GM21390 (cell line): Measurements from ENCODE around the gene RGS6.

Experiments
- ATAC-seq: cut with Tn5 transposase; IDR thresholded peaks from one replicate; pipeline ENCODE4 v1.9.1; 2021; ENCODE audit not compliant: unreplicated experiment

RGS6 gene

GRCh38 chr14:72389200-72389599 lies 457.0 kb downstream of the RGS6 start:
- no peak for ATAC-seq

- no peak for ATAC-seq
Measured at GRCh38 chr14:72401101-72401625, 468.9 kb downstream of the RGS6 start.

- ATAC-seq: no peak
Measured at GRCh38 chr14:72401632-72402376, 469.6 kb downstream of the RGS6 start.

GRCh38 chr14:72402377-72402772 lies 470.1 kb downstream of the RGS6 start:
- ATAC-seq: no peak

GRCh38 chr14:72404106-72404774 lies 472.0 kb downstream of the RGS6 start:
- no peak for ATAC-seq

GRCh38 chr14:72404998-72405397 lies 472.8 kb downstream of the RGS6 start:
- ATAC-seq: no peak

- ATAC-seq: no peak
Measured at GRCh38 chr14:72408020-72408419, 475.8 kb downstream of the RGS6 start.

- ATAC-seq: no peak
Measured at GRCh38 chr14:72409047-72409446, 476.8 kb downstream of the RGS6 start.

GRCh38 chr14:72416081-72416849 lies 484.0 kb downstream of the RGS6 start:
- ATAC-seq: no peak

- ATAC-seq: no peak
Measured at GRCh38 chr14:72416892-72417291, 484.7 kb downstream of the RGS6 start.

GRCh38 chr14:72418806-72419205 lies 486.6 kb downstream of the RGS6 start:
- ATAC-seq: no peak

- no peak for ATAC-seq
Measured at GRCh38 chr14:72419226-72419775, 487.1 kb downstream of the RGS6 start.

GRCh38 chr14:72420749-72421474 lies 488.7 kb downstream of the RGS6 start:
- no peak for ATAC-seq

GRCh38 chr14:72423957-72424356 lies 491.7 kb downstream of the RGS6 start:
- no peak for ATAC-seq

- ATAC-seq: no peak
Measured at GRCh38 chr14:72430457-72430856, 498.2 kb downstream of the RGS6 start.

- no peak for ATAC-seq
Measured at GRCh38 chr14:72432748-72433147, 500.5 kb downstream of the RGS6 start.

GRCh38 chr14:72433511-72433910 lies 501.3 kb downstream of the RGS6 start:
- no peak for ATAC-seq

- ATAC-seq: no peak
Measured at GRCh38 chr14:72434856-72435255, 502.6 kb downstream of the RGS6 start.

GRCh38 chr14:72439707-72440106 lies 507.5 kb downstream of the RGS6 start:
- no peak for ATAC-seq

GRCh38 chr14:72443256-72443655 lies 511.0 kb downstream of the RGS6 start:
- ATAC-seq: no peak

- ATAC-seq: no peak
Measured at GRCh38 chr14:72443991-72444441, 511.8 kb downstream of the RGS6 start.
